Neural cell (in vitro differentiated cells): ENCODE measurements around the gene SLC44A5. TPM values are rescaled to one million over a fixed set of nuclear protein-coding genes. Genes with fewer than 3 reads are reported as not detected.
"Not testable (repeated sequence)": the region's sequence is repeated elsewhere in the genome, so short reads cannot be mapped to it uniquely, and the experiment has no call there.

Experiments
- H2AFZ ChIP-seq: fragments of 200-600, 300-800 bp; sonication (generic), shearing (Covaris generic); 2 replicates; pipeline ENCODE4 v1.6.0; 2014; ENCODE audit warnings: low read depth, mild to moderate bottlenecking, antibody characterized with exemption, low read length, moderate library complexity
- H3F3A ChIP-seq: fragments of 200-600 bp; shearing (Covaris generic); 2 replicates; pipeline ENCODE4 v1.6.1; 2016; ENCODE audit warnings: mild to moderate bottlenecking, moderate library complexity, mixed read lengths, antibody characterized with exemption, low read length; ENCODE audit not compliant: insufficient read depth, poor library complexity, severe bottlenecking
- H3K27ac ChIP-seq: fragments of 200-600, 300-800 bp; sonication (generic), shearing (Covaris generic); 2 replicates; pipeline ENCODE4 v1.5.1; 2014; ENCODE audit warnings: mild to moderate bottlenecking, low read length, moderate library complexity
- H3K27me3 ChIP-seq: fragments of 300-800, 200-600 bp; sonication (generic), shearing (Covaris generic); 2 replicates; pipeline ENCODE4 v1.6.0; 2014; ENCODE audit warnings: mild to moderate bottlenecking, low read depth, low read length, moderate library complexity; ENCODE audit not compliant: insufficient read depth
- H3K36me3 ChIP-seq: fragments of 300-800, 200-600 bp; sonication (generic), shearing (Covaris generic); 2 replicates; pipeline ENCODE4 v1.5.1; 2014; ENCODE audit warnings: mild to moderate bottlenecking, antibody characterized with exemption, low read length, moderate library complexity; ENCODE audit not compliant: insufficient read depth
- H3K4me2 ChIP-seq: fragments of 300-800, 200-600 bp; sonication (generic), shearing (Covaris generic); 2 replicates; pipeline ENCODE4 v1.6.0; 2014; ENCODE audit warnings: mild to moderate bottlenecking, low read length
- H3K4me3 ChIP-seq: fragments of 300-800, 200-600 bp; sonication (generic), shearing (Covaris generic); 2 replicates; pipeline ENCODE4 v1.5.1; 2014; ENCODE audit warnings: mild to moderate bottlenecking, low read length, moderate library complexity
- H3K79me2 ChIP-seq: fragments of 200-600 bp; shearing (Covaris generic); replicated peaks from 2 replicates; pipeline ENCODE4 v1.6.0; 2014; ENCODE audit warnings: mild to moderate bottlenecking, low read length, moderate library complexity; ENCODE audit not compliant: insufficient read depth
- H3K9ac ChIP-seq: fragments of 300-800, 200-600 bp; sonication (generic), shearing (Covaris generic); 2 replicates; pipeline ENCODE4 v1.6.1; 2016; ENCODE audit warnings: mild to moderate bottlenecking, low read length, mixed read lengths
- H3K9me2 ChIP-seq: fragments of 200-600 bp; shearing (Covaris generic); 2 replicates; pipeline ENCODE4 v1.6.1; 2016; ENCODE audit warnings: mild to moderate bottlenecking, low read length, mixed read lengths; ENCODE audit not compliant: insufficient read depth
- H3K9me3 ChIP-seq: fragments of 200-600, 300-800 bp; sonication (generic), shearing (Covaris generic); 2 replicates; pipeline ENCODE4 v1.6.1; 2016; ENCODE audit warnings: mild to moderate bottlenecking, mixed run types, low read length, moderate library complexity, mixed read lengths
- H4K20me1 ChIP-seq: fragments of 200-600 bp; shearing (Covaris generic); 2 replicates; pipeline ENCODE4 v1.6.1; 2016; ENCODE audit warnings: mild to moderate bottlenecking, mixed run types; ENCODE audit not compliant: insufficient read depth
- EP300 ChIP-seq: fragments of 450-650 bp; conservative IDR thresholded peaks from 2 replicates; pipeline ENCODE4 v1.6.1; 2014; ENCODE audit warnings: antibody characterized with exemption, mild to moderate bottlenecking, moderate library complexity; ENCODE audit not compliant: poor library complexity, severe bottlenecking
- EZH2 ChIP-seq: fragments of 200-600, 300-800 bp; shearing (Covaris generic), sonication (generic); IDR thresholded peaks from 2 replicates; pipeline ENCODE4 v1.6.1; 2014; ENCODE audit warnings: antibody characterized with exemption, low read length, borderline replicate concordance, mild to moderate bottlenecking; ENCODE audit not compliant: insufficient read depth, poor library complexity, severe bottlenecking
- MXI1 ChIP-seq: fragments of 450-650 bp; conservative IDR thresholded peaks from 2 replicates; pipeline ENCODE4 v1.6.1; 2014; ENCODE audit warnings: antibody characterized with exemption, mild to moderate bottlenecking; ENCODE audit not compliant: poor library complexity, severe bottlenecking
- POLR2AphosphoS5 ChIP-seq: IDR thresholded peaks from 2 replicates; pipeline ENCODE4 v1.6.1; 2012
- RAD21 ChIP-seq: fragments of 450-650 bp; conservative IDR thresholded peaks from 2 replicates; pipeline ENCODE4 v1.6.1; 2014; ENCODE audit warnings: antibody characterized with exemption, mild to moderate bottlenecking, moderate library complexity
- TAF1 ChIP-seq: IDR thresholded peaks from 2 replicates; pipeline ENCODE4 v1.6.1; 2012; ENCODE audit warnings: low read depth
- polyA plus RNA-seq: library from polyadenylated mRNA; depleted of rRNA; stranded (reverse); fragments of >200 nt; gene quantifications from 2 replicates; pipeline ENCODE4 v1.2.3, GENCODE V29; 2014
- TF ChIP-seq, protein P1 (sequence below): IDR thresholded peaks from 2 replicates; pipeline ENCODE4 v1.6.1; 2012; ENCODE audit warnings: borderline replicate concordance
- TF ChIP-seq, protein P2 (sequence below): fragments of 450-650 bp; IDR thresholded peaks from 2 replicates; pipeline ENCODE4 v1.5.1; 2014; ENCODE audit warnings: antibody characterized with exemption, mild to moderate bottlenecking, moderate library complexity; ENCODE audit not compliant: poor library complexity, severe bottlenecking

SLC44A5 gene
- polyA plus RNA-seq, 1 donor from 2014 or later: 53.0 TPM

DNA sequence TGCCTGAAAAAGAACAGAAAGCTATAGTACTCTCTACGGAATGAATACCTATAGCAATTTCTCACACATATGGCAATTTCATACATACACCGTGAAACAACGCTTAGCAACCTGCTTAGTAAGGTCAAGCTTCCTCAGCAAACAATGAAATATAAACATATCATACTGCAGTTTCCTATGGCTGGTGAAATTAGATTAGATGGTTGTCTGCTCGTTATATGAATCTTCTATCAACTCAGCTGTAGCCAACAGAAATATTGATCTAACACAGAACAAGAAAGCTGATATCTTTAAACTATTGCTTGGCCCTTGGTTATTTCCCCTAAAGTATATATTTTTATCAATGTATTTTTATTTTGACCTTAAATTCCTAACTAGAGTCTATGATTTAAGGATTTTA lies 187.8 kb downstream of the SLC44A5 start (continued):
- TF ChIP-seq EZH2 (no peak), RAD21 (no peak)

DNA sequence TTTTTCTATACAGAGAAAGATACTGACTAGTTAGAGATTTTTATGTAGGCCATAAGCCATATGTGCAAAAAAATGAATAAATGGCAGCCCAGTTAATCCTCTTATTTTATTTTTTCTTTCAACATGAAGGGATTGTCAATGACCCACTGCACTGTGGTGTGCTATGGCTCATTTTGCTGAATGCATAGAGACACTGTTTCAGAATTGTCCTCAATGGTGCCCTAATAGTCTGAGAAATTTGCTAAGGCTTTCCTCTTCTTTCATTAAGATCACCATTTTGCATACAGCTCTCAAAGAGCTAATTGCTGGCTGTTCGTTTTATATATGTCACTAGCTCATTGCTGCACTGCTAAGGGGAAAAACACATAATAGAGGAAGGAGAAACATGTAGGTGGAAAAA lies 189.5 kb downstream of the SLC44A5 start:
- Histone ChIP-seq H3K4me3 (no peak overlapping the region), H4K20me1 (no peaks in the 10 kb centered on the region)
- TF ChIP-seq POLR2AphosphoS5: no peak

DNA sequence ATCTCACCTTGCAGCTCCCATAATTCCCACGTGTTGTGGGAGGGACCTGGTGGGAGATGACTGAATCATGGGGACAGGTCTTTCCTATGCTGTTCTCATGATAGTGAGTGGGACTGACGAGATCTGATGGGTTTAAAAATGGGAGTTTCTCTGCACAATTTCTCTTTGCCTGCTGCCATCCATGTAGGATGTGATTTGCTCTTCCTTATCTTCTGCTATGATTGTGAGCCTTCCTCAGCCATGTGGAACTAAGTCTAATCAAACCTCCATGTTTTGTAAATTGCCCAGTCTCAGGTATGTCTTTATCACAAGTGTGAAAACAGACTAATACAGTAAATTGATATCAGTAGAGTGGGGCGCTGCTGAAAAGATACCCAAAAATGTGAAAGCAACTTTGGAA lies 195.7 kb downstream of the SLC44A5 start:
- H2AFZ ChIP-seq: no peak overlapping the region
- H3K9ac ChIP-seq: no peak overlapping the region
- H3K9me2 ChIP-seq: no peaks in the 10 kb centered on the region
- no peak overlapping the region for H3K4me2 ChIP-seq
- H3F3A ChIP-seq: no peaks in the 10 kb centered on the region
- no peaks in the 10 kb centered on the region for H3K27me3 ChIP-seq
- no peak overlapping the region for H3K27ac ChIP-seq
- no peaks in the 10 kb centered on the region for H3K36me3 ChIP-seq
- H3K9me3 ChIP-seq: no peaks in the 10 kb centered on the region
- TF ChIP-seq EZH2: no peak
- no peak for TF ChIP-seq TAF1
- no peak for TF ChIP-seq EP300
- no peak for TF ChIP-seq POLR2AphosphoS5
- no peak for TF ChIP-seq MXI1
- TF ChIP-seq RAD21: no peak
- TF ChIP-seq, protein P1, sequence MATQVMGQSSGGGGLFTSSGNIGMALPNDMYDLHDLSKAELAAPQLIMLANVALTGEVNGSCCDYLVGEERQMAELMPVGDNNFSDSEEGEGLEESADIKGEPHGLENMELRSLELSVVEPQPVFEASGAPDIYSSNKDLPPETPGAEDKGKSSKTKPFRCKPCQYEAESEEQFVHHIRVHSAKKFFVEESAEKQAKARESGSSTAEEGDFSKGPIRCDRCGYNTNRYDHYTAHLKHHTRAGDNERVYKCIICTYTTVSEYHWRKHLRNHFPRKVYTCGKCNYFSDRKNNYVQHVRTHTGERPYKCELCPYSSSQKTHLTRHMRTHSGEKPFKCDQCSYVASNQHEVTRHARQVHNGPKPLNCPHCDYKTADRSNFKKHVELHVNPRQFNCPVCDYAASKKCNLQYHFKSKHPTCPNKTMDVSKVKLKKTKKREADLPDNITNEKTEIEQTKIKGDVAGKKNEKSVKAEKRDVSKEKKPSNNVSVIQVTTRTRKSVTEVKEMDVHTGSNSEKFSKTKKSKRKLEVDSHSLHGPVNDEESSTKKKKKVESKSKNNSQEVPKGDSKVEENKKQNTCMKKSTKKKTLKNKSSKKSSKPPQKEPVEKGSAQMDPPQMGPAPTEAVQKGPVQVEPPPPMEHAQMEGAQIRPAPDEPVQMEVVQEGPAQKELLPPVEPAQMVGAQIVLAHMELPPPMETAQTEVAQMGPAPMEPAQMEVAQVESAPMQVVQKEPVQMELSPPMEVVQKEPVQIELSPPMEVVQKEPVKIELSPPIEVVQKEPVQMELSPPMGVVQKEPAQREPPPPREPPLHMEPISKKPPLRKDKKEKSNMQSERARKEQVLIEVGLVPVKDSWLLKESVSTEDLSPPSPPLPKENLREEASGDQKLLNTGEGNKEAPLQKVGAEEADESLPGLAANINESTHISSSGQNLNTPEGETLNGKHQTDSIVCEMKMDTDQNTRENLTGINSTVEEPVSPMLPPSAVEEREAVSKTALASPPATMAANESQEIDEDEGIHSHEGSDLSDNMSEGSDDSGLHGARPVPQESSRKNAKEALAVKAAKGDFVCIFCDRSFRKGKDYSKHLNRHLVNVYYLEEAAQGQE: no peak
- no peaks in the 10 kb centered on the region for H3K79me2 ChIP-seq
- H4K20me1 ChIP-seq: no peaks in the 10 kb centered on the region
- no peak overlapping the region for H3K4me3 ChIP-seq

More for the DNA sequence above, 189.5 kb downstream of the SLC44A5 start:
- no peaks in the 10 kb centered on the region for H3K9me2 ChIP-seq
- H3K4me2 ChIP-seq: no peak overlapping the region
- H3K9ac ChIP-seq: no peak overlapping the region
- H3F3A ChIP-seq: no peaks in the 10 kb centered on the region
- no peaks in the 10 kb centered on the region for H3K9me3 ChIP-seq
- H3K27me3 ChIP-seq: no peaks in the 10 kb centered on the region
- no peak overlapping the region for H2AFZ ChIP-seq
- H3K79me2 ChIP-seq: no peaks in the 10 kb centered on the region
- H3K27ac ChIP-seq: no peak overlapping the region
- H3K36me3 ChIP-seq: no peaks in the 10 kb centered on the region

DNA sequence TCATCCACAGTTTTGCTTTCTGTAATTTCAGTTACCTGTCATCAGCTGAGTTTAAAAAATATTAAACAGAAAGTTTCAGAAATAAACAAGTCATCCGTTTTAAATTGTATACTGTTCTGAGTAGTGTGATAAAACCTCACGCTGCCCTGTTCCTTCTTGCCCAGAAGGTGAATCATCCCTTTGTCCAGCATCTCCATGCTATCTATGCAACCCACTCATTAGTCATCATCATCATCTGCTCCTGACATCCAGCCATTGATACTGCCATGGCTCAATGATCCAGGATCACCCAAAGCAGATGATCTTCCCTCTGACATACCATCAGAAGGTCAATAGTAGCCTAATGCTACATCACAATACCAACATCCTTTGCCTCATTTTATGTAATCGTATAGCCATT lies 198.3 kb downstream of the SLC44A5 start:
- no peaks in the 10 kb centered on the region for H3K36me3 ChIP-seq
- H3K9ac ChIP-seq: no peak overlapping the region
- TF ChIP-seq POLR2AphosphoS5 (no peak), MXI1 (no peak), EP300 (no peak), RAD21 (no peak)
- TF ChIP-seq, protein P2, sequence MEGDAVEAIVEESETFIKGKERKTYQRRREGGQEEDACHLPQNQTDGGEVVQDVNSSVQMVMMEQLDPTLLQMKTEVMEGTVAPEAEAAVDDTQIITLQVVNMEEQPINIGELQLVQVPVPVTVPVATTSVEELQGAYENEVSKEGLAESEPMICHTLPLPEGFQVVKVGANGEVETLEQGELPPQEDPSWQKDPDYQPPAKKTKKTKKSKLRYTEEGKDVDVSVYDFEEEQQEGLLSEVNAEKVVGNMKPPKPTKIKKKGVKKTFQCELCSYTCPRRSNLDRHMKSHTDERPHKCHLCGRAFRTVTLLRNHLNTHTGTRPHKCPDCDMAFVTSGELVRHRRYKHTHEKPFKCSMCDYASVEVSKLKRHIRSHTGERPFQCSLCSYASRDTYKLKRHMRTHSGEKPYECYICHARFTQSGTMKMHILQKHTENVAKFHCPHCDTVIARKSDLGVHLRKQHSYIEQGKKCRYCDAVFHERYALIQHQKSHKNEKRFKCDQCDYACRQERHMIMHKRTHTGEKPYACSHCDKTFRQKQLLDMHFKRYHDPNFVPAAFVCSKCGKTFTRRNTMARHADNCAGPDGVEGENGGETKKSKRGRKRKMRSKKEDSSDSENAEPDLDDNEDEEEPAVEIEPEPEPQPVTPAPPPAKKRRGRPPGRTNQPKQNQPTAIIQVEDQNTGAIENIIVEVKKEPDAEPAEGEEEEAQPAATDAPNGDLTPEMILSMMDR: no peak
- TF ChIP-seq, protein P1: no peak
- H3K27me3 ChIP-seq: no peaks in the 10 kb centered on the region
- no peak overlapping the region for H3K4me3 ChIP-seq
- H3K27ac ChIP-seq: no peak overlapping the region
- H3K9me2 ChIP-seq: no peaks in the 10 kb centered on the region
- no peaks in the 10 kb centered on the region for H4K20me1 ChIP-seq
- no peaks in the 10 kb centered on the region for H3F3A ChIP-seq
- H3K79me2 ChIP-seq: no peaks in the 10 kb centered on the region
- no peak overlapping the region for H3K4me2 ChIP-seq
- H3K9me3 ChIP-seq: no peaks in the 10 kb centered on the region
- no peak overlapping the region for H2AFZ ChIP-seq

DNA sequence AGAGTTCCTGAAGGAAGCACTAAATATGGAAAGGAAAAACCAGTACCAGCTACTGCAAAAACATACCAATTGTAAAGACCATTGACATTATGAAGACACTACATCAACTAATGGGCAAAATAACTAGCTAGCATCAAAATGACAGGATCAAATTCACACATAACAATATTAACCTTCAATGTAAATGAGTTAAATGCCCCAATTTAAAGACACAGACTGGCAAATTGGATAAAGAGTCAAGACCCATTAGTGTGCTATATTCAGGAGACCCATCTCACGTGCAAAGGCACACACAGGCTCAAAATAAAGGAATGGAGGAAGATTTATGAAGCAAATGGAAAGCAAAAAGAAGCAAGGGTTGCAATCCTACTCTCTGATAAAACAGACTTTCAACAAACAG lies 206.2 kb downstream of the SLC44A5 start:
- H3K27ac ChIP-seq, H2AFZ ChIP-seq, H3K4me2 ChIP-seq, H3K9me2 ChIP-seq, H3K27me3 ChIP-seq, H3K79me2 ChIP-seq, H4K20me1 ChIP-seq, H3K9ac ChIP-seq, H3K9me3 ChIP-seq, H3F3A ChIP-seq, H3K4me3 ChIP-seq, H3K36me3 ChIP-seq: not testable (repeated sequence)
